HAP-1 (cell line): ENCODE results near the gene FOXP1.

Source experiments
- DNase-seq, 2 experiments: peaks; one replicate each; pipeline ENCODE4 v3.0.0-alpha.2; 2016 to 2020; ENCODE audit warnings: low spot score in 2 of 2
- H3K27me3 ChIP-seq: fragments of 250-450 bp; sonication (Bioruptor Pico); 2 replicates; pipeline ENCODE4 v1.5.1; 2020; ENCODE audit warnings: low read depth, mild to moderate bottlenecking, moderate library complexity
- H3K36me3 ChIP-seq: fragments of 250-450 bp; sonication (Bioruptor Pico); replicated peaks from 2 replicates; pipeline ENCODE4 v1.5.1; 2020; ENCODE audit warnings: mild to moderate bottlenecking
- H3K4me1 ChIP-seq: fragments of 250-450 bp; sonication (Bioruptor Pico); 2 replicates; pipeline ENCODE4 v1.5.1; 2020; ENCODE audit warnings: mild to moderate bottlenecking
- H3K4me3 ChIP-seq: fragments of 250-450 bp; sonication (Bioruptor Pico); 2 replicates; pipeline ENCODE4 v1.5.1; 2020; ENCODE audit warnings: mild to moderate bottlenecking, moderate library complexity
- H3K9me3 ChIP-seq: fragments of 250-450 bp; sonication (Bioruptor Pico); 2 replicates; pipeline ENCODE4 v1.5.1; 2020; ENCODE audit warnings: mild to moderate bottlenecking, moderate library complexity
- in situ Hi-C: fragments of 300-500 bp; cut with MboI; formaldehyde crosslinking; loops from 3 replicates; pipeline ENCODE4 v1.14.3; 2020; ENCODE audit warnings: low sequenced_read_pairs, inconsistent platforms, mixed read lengths

The FOXP1 gene

GRCh38 chr3:71376911-71377310 lies 206.6 kb downstream of the FOXP1 start:
- no peak for DNase-seq
- Histone ChIP-seq H3K4me1 (no peaks in the 10 kb centered on the region), H3K27me3 (no peaks in the 10 kb centered on the region), H3K4me3 (no peak overlapping the region), H3K36me3 (no peaks in the 10 kb centered on the region), H3K9me3 (no peaks in the 10 kb centered on the region)
- in situ Hi-C loops, result no loop called here

- Histone ChIP-seq H3K27me3 (no peaks in the 10 kb centered on the region), H3K4me3 (no peak overlapping the region), H3K9me3 (no peaks in the 10 kb centered on the region), H3K36me3 (no peaks in the 10 kb centered on the region), H3K4me1 (no peaks in the 10 kb centered on the region)
- in situ Hi-C loops, result no loop called here
- no peak for DNase-seq
Measured at GRCh38 chr3:71376503-71376902, 207.0 kb downstream of the FOXP1 start.

GRCh38 chr3:71374582-71374981 lies 208.9 kb downstream of the FOXP1 start:
- Histone ChIP-seq H3K36me3 (no peaks in the 10 kb centered on the region), H3K27me3 (no peaks in the 10 kb centered on the region), H3K4me3 (no peak overlapping the region), H3K9me3 (no peaks in the 10 kb centered on the region), H3K4me1 (no peaks in the 10 kb centered on the region)
- DNase-seq, result no peak
- in situ Hi-C loops, result no loop called here

- Histone ChIP-seq H3K4me3 (no peak overlapping the region), H3K9me3 (no peaks in the 10 kb centered on the region), H3K36me3 (no peaks in the 10 kb centered on the region), H3K27me3 (no peaks in the 10 kb centered on the region), H3K4me1 (no peaks in the 10 kb centered on the region)
- in situ Hi-C loops, result no loop called here
- no peak for DNase-seq
Measured at GRCh38 chr3:71372911-71373637, 210.5 kb downstream of the FOXP1 start.

- Histone ChIP-seq H3K27me3 (no peaks in the 10 kb centered on the region), H3K4me3 (no peak overlapping the region), H3K9me3 (no peaks in the 10 kb centered on the region), H3K36me3 (no peaks in the 10 kb centered on the region), H3K4me1 (no peaks in the 10 kb centered on the region)
- in situ Hi-C loops, result no loop called here
- no peak for DNase-seq
Measured at GRCh38 chr3:71372241-71372768, 211.2 kb downstream of the FOXP1 start.

GRCh38 chr3:71371282-71371681 lies 212.2 kb downstream of the FOXP1 start:
- Histone ChIP-seq H3K4me3 (no peak overlapping the region), H3K36me3 (no peaks in the 10 kb centered on the region), H3K27me3 (no peaks in the 10 kb centered on the region), H3K4me1 (no peaks in the 10 kb centered on the region), H3K9me3 (no peaks in the 10 kb centered on the region)
- in situ Hi-C loops, result no loop called here
- DNase-seq, result no peak

GRCh38 chr3:71370467-71370866 lies 213.1 kb downstream of the FOXP1 start:
- DNase-seq, result no peak
- no peak overlapping the region for H3K4me3 ChIP-seq
- in situ Hi-C loops, result no loop called here

GRCh38 chr3:71369701-71370391 lies 213.7 kb downstream of the FOXP1 start:
- no peaks in the 10 kb centered on the region for H3K4me1 ChIP-seq
- in situ Hi-C loops, result no loop called here
- no peaks in the 10 kb centered on the region for H3K36me3 ChIP-seq
- H3K4me3 ChIP-seq, result no peak overlapping the region
- no peaks in the 10 kb centered on the region for H3K27me3 ChIP-seq
- H3K9me3 ChIP-seq, result no peaks in the 10 kb centered on the region
- DNase-seq, result no peak

More at GRCh38 chr3:71370467-71370866, 213.1 kb downstream of the FOXP1 start:
- Histone ChIP-seq H3K27me3 (no peaks in the 10 kb centered on the region), H3K4me1 (no peaks in the 10 kb centered on the region), H3K9me3 (no peaks in the 10 kb centered on the region), H3K36me3 (no peaks in the 10 kb centered on the region)

GRCh38 chr3:71366988-71367604 lies 216.4 kb downstream of the FOXP1 start:
- no peak overlapping the region for H3K4me3 ChIP-seq
- in situ Hi-C loops, result no loop called here
- H3K36me3 ChIP-seq, result no peaks in the 10 kb centered on the region
- no peaks in the 10 kb centered on the region for H3K9me3 ChIP-seq
- H3K27me3 ChIP-seq, result no peaks in the 10 kb centered on the region
- no peak for DNase-seq
- no peaks in the 10 kb centered on the region for H3K4me1 ChIP-seq

GRCh38 chr3:71361334-71361890 lies 222.1 kb downstream of the FOXP1 start:
- no peaks in the 10 kb centered on the region for H3K36me3 ChIP-seq
- H3K4me3 ChIP-seq, result no peak overlapping the region
- no peaks in the 10 kb centered on the region for H3K27me3 ChIP-seq
- H3K4me1 ChIP-seq, result no peaks in the 10 kb centered on the region
- DNase-seq, result no peak
- in situ Hi-C loops, result no loop called here
- H3K9me3 ChIP-seq, result no peaks in the 10 kb centered on the region

GRCh38 chr3:71360764-71361163 lies 222.8 kb downstream of the FOXP1 start:
- H3K27me3 ChIP-seq, result no peaks in the 10 kb centered on the region
- no peaks in the 10 kb centered on the region for H3K9me3 ChIP-seq
- no peaks in the 10 kb centered on the region for H3K4me1 ChIP-seq
- H3K36me3 ChIP-seq, result no peaks in the 10 kb centered on the region
- in situ Hi-C loops, result no loop called here
- no peak for DNase-seq
- no peak overlapping the region for H3K4me3 ChIP-seq

- Histone ChIP-seq H3K4me1 (no peaks in the 10 kb centered on the region), H3K9me3 (no peaks in the 10 kb centered on the region), H3K4me3 (no peak overlapping the region), H3K27me3 (no peaks in the 10 kb centered on the region), H3K36me3 (no peaks in the 10 kb centered on the region)
- no peak for DNase-seq
- in situ Hi-C loops, result no loop called here
Measured at GRCh38 chr3:71360180-71360579, 223.3 kb downstream of the FOXP1 start.

- H3K9me3 ChIP-seq, result no peaks in the 10 kb centered on the region
- H3K27me3 ChIP-seq, result no peaks in the 10 kb centered on the region
- DNase-seq, result no peak
- no peaks in the 10 kb centered on the region for H3K4me1 ChIP-seq
- in situ Hi-C loops, result no loop called here
- no peak overlapping the region for H3K4me3 ChIP-seq
- H3K36me3 ChIP-seq, result no peaks in the 10 kb centered on the region
Measured at GRCh38 chr3:71358243-71358642, 225.3 kb downstream of the FOXP1 start.

- no peaks in the 10 kb centered on the region for H3K27me3 ChIP-seq
- no peak overlapping the region for H3K4me3 ChIP-seq
- in situ Hi-C loops, result no loop called here
- no peaks in the 10 kb centered on the region for H3K4me1 ChIP-seq
- no peaks in the 10 kb centered on the region for H3K9me3 ChIP-seq
- no peaks in the 10 kb centered on the region for H3K36me3 ChIP-seq
- no peak for DNase-seq
Measured at GRCh38 chr3:71356265-71356664, 227.3 kb downstream of the FOXP1 start.
